Measurements from ENCODE around the gene LDLRAD4.
"Not testable (repeated sequence)": the region's sequence is repeated elsewhere in the genome, so short reads cannot be mapped to it uniquely, and the experiment has no call there.

The LDLRAD4 gene

GRCh38 chr18:13246591-13246990 is 28.0 kb downstream of the LDLRAD4 start:
- DNase-seq (ENCODE audit: low read depth) = no peak

GRCh38 chr18:13247506-13247905 is 28.9 kb downstream of the LDLRAD4 start:
- no peak for DNase-seq (ENCODE audit: low read depth)

- no peak for DNase-seq (ENCODE audit: low read depth)
Observed at GRCh38 chr18:13252686-13253410, 34.3 kb downstream of the LDLRAD4 start.

GRCh38 chr18:13253786-13254688 is 35.5 kb downstream of the LDLRAD4 start:
- no peak for DNase-seq (ENCODE audit: low read depth)

- no peak for DNase-seq (ENCODE audit: low read depth)
Observed at GRCh38 chr18:13254971-13255927, 36.7 kb downstream of the LDLRAD4 start.

- DNase-seq (ENCODE audit: low read depth) = no peak
Observed at GRCh38 chr18:13256444-13257305, 38.1 kb downstream of the LDLRAD4 start.

- no peak for DNase-seq (ENCODE audit: low read depth)
Observed at GRCh38 chr18:13257361-13257980, 38.9 kb downstream of the LDLRAD4 start.

GRCh38 chr18:13258921-13259320 is 40.4 kb downstream of the LDLRAD4 start:
- DNase-seq (ENCODE audit: low read depth) = no peak

GRCh38 chr18:13259701-13260100 is 41.1 kb downstream of the LDLRAD4 start:
- no peak for DNase-seq (ENCODE audit: low read depth)

GRCh38 chr18:13260197-13260934 is 41.8 kb downstream of the LDLRAD4 start:
- DNase-seq (ENCODE audit: low read depth) = no peak

GRCh38 chr18:13260935-13261640 is 42.5 kb downstream of the LDLRAD4 start:
- no peak for DNase-seq (ENCODE audit: low read depth)

- DNase-seq (ENCODE audit: low read depth) = no peak
Observed at GRCh38 chr18:13261661-13262357, 43.2 kb downstream of the LDLRAD4 start.

GRCh38 chr18:13262358-13262680 is 43.8 kb downstream of the LDLRAD4 start:
- not testable (repeated sequence) for DNase-seq (ENCODE audit: low read depth)

- DNase-seq (ENCODE audit: low read depth) = no peak
Observed at GRCh38 chr18:13262839-13263691, 44.5 kb downstream of the LDLRAD4 start.

- no peak for DNase-seq (ENCODE audit: low read depth)
Observed at GRCh38 chr18:13264091-13265007, 45.8 kb downstream of the LDLRAD4 start.

GRCh38 chr18:13265008-13265910 is 46.7 kb downstream of the LDLRAD4 start:
- no peak for DNase-seq (ENCODE audit: low read depth)
